Neural crest cell (in vitro differentiated cells): ENCODE data around the gene UBFD1. TPM values are rescaled to one million over a fixed set of nuclear protein-coding genes. Genes with fewer than 3 reads are reported as not detected.
"Not testable (repeated sequence)": the region's sequence is repeated elsewhere in the genome, so short reads cannot be mapped to it uniquely, and the experiment has no call there.

Experiments used
- DNase-seq: peaks from one replicate; pipeline ENCODE4 v3.0.0; 2021; ENCODE audit warnings: low read depth, mixed read lengths, low spot score
- H3K27ac Mint-ChIP-seq: one replicate; pipeline ENCODE4 v1.8.0; 2021; ENCODE audit warnings: mild to moderate bottlenecking, mixed read lengths; ENCODE audit not compliant: unreplicated experiment
- H3K27me3 Mint-ChIP-seq: 2 replicates; pipeline ENCODE4 v1.8.0; 2021; ENCODE audit warnings: low read depth, mild to moderate bottlenecking, mixed read lengths
- H3K36me3 Mint-ChIP-seq: 2 replicates; pipeline ENCODE4 v1.8.0; 2021; ENCODE audit warnings: low read depth, mild to moderate bottlenecking, mixed read lengths
- H3K4me1 Mint-ChIP-seq: 2 replicates; pipeline ENCODE4 v1.8.0; 2021; ENCODE audit warnings: mixed read lengths
- H3K4me3 Mint-ChIP-seq: one replicate; pipeline ENCODE4 v1.8.0; 2021; ENCODE audit warnings: mild to moderate bottlenecking, mixed read lengths
- H3K9me3 Mint-ChIP-seq: 2 replicates; pipeline ENCODE4 v1.8.0; 2021; ENCODE audit warnings: mixed read lengths
- total RNA-seq: library from RNA; stranded (reverse); gene quantifications from 2 replicates; pipeline ENCODE4 v1.2.1, GENCODE V29; 2021
- TF ChIP-seq, protein P1 (sequence below): fragments of 200-600 bp; sonication (generic); conservative IDR thresholded peaks from 2 replicates; pipeline ENCODE4 v1.5.0; 2021; ENCODE audit warnings: antibody characterized with exemption, mild to moderate bottlenecking

UBFD1 gene
- total RNA-seq, 1 donor from 2014 or later: 91.0 TPM

DNA sequence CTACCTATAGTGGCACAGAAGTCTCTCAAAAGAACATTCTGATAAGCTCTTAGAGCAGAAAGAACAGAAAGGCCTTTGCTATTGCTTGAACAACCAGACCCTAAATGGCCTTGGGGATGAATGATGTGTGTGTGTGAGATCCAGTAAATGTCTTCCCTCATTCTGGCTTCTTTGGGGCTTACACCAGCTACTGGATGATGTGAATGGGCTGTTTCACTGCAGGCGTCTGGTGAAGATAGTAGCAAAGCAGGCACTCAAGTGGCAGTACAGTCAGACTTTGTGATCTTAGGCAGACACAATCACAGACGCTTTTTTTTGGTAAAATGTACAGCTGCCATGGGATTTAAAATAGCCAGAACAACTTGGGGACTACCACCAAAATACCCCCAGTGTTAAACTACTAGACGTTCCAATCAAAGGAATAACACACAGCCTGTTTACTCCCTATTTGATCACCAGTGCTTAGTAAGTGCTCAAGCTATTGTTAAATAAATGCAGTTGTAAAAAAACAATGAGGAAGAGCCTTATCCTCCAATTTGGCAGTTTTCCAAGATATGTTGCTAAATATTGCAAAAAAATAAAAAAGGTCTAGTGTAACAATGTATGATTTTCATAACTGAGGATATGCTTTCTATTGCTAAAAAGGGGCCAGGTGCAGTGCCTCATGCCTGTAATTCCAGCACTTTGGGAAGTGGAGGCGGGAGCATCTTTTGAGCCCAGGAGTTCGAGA is 20.7 kb downstream of the UBFD1 start:
- no peaks in the 10 kb centered on the region for H3K4me1 Mint-ChIP-seq
- TF ChIP-seq, protein P1, sequence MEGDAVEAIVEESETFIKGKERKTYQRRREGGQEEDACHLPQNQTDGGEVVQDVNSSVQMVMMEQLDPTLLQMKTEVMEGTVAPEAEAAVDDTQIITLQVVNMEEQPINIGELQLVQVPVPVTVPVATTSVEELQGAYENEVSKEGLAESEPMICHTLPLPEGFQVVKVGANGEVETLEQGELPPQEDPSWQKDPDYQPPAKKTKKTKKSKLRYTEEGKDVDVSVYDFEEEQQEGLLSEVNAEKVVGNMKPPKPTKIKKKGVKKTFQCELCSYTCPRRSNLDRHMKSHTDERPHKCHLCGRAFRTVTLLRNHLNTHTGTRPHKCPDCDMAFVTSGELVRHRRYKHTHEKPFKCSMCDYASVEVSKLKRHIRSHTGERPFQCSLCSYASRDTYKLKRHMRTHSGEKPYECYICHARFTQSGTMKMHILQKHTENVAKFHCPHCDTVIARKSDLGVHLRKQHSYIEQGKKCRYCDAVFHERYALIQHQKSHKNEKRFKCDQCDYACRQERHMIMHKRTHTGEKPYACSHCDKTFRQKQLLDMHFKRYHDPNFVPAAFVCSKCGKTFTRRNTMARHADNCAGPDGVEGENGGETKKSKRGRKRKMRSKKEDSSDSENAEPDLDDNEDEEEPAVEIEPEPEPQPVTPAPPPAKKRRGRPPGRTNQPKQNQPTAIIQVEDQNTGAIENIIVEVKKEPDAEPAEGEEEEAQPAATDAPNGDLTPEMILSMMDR: no peak
- no peak for DNase-seq
- no peak overlapping the region for H3K27ac Mint-ChIP-seq
- no peak overlapping the region for H3K4me3 Mint-ChIP-seq
- H3K9me3 Mint-ChIP-seq: no peaks in the 10 kb centered on the region
- H3K36me3 Mint-ChIP-seq: peaks cover 6% of the 10 kb centered on the region
- H3K27me3 Mint-ChIP-seq: no peaks in the 10 kb centered on the region

DNA sequence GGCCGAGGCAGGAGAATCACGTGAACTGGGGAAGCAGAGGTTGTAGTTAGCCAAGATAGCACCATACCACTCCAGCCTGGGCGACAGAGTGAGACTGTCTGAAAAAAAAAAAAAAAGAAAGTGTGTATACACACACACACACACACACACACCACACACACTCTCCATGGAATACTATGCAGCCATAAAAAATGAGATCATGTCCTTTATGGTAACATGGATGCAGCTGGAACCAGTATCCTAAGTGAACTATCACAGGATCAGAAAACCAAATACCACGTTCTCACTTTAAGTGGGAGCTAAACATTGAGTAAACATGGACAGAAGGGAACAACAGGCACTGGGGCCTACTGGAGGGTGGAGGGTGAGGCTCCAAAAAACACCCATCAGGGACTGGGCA is 21.8 kb downstream of the UBFD1 start:
- TF ChIP-seq, protein P1: no peak
- H3K36me3 Mint-ChIP-seq: peaks cover 9% of the 10 kb centered on the region
- no peak overlapping the region for H3K4me3 Mint-ChIP-seq
- no peak overlapping the region for H3K27ac Mint-ChIP-seq
- DNase-seq: no peak
- H3K9me3 Mint-ChIP-seq: no peaks in the 10 kb centered on the region
- H3K4me1 Mint-ChIP-seq: no peaks in the 10 kb centered on the region
- H3K27me3 Mint-ChIP-seq: no peaks in the 10 kb centered on the region

- H3K36me3 Mint-ChIP-seq: peaks cover 10% of the 10 kb centered on the region
Measured at GRCh38 chr16:23580391-23580790, 22.9 kb downstream of the UBFD1 start.

GRCh38 chr16:23581764-23582163 is 24.2 kb downstream of the UBFD1 start:
- peaks cover 10% of the 10 kb centered on the region for H3K36me3 Mint-ChIP-seq
- H3K27me3 Mint-ChIP-seq: no peaks in the 10 kb centered on the region
- no peak for DNase-seq
- H3K9me3 Mint-ChIP-seq: no peaks in the 10 kb centered on the region
- TF ChIP-seq, protein P1: no peak
- no peaks in the 10 kb centered on the region for H3K4me1 Mint-ChIP-seq
- no peak overlapping the region for H3K4me3 Mint-ChIP-seq
- H3K27ac Mint-ChIP-seq: no peak overlapping the region

More at GRCh38 chr16:23580391-23580790, 22.9 kb downstream of the UBFD1 start:
- DNase-seq: no peak
- Mint-ChIP-seq H3K4me3 (no peak overlapping the region), H3K4me1 (no peaks in the 10 kb centered on the region), H3K27me3 (no peaks in the 10 kb centered on the region), H3K9me3 (no peaks in the 10 kb centered on the region), H3K27ac (no peak overlapping the region)
- TF ChIP-seq, protein P1: no peak

GRCh38 chr16:23583271-23583670 is 25.7 kb downstream of the UBFD1 start:
- H3K36me3 Mint-ChIP-seq, H3K4me3 Mint-ChIP-seq, H3K27ac Mint-ChIP-seq, H3K27me3 Mint-ChIP-seq, H3K9me3 Mint-ChIP-seq, DNase-seq, H3K4me1 Mint-ChIP-seq: not testable (repeated sequence)
